IPS-NIHi7 (cell line): ENCODE data around the gene POU2F2.

ENCODE experiments used
- DNase-seq: peaks from one replicate; pipeline ENCODE4 v3.0.0; 2012; ENCODE audit warnings: mixed read lengths; ENCODE audit errors: extremely low spot score

POU2F2 gene

DNA sequence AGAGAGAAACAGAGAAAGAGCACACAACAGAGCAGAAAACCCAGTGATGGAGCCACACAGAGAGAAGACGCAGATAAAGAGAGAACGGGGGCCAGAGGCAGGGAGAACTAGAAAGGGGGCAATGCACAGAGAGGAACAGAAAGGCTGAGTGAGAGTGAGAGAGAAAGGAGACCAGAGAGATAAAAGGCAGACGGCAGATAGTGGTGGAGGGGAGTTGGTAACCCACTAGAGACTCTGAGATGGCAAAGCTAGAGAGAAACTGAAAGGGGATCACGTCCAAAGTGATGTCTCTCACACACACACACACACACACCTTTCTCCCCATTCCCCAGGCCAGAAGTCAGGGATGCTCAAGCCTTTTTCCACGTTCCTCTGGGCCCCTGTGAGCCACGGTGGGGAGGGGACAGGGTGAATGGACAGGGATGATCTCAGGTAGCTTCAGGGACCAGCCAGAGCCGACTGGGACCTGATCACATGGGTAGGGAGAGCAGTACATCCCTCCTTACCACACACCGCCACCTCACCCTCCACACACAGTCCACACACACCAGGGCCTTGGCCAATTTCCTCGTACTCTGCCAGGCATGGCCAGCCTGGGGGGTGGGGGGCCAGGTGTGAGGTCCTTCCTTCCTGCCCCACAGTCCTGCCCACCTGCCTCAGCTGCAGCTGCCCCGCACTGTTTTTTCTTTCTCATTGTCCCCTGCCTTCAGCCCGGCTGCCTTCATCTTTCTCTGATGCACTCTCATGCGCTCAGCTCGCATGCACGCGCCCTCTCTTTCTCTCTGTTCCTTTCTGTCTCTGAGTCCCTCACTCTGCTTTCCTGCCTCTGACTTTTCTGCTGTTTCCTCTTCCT lies 22.5 kb upstream of the POU2F2 start:
- no peak for DNase-seq

GRCh38 chr19:42153672-42154433 lies 21.6 kb upstream of the POU2F2 start:
- no peak for DNase-seq

- no peak for DNase-seq
These were observed 20.8 kb upstream of the POU2F2 start for GRCh38 chr19:42152910-42153671.

- no peak for DNase-seq
These were observed 19.8 kb upstream of the POU2F2 start for GRCh38 chr19:42151782-42152684.

- DNase-seq = peak; percentile 32
These were observed 18.7 kb upstream of the POU2F2 start for GRCh38 chr19:42150911-42151361.

GRCh38 chr19:42150364-42150763 lies 18.1 kb upstream of the POU2F2 start:
- no peak for DNase-seq

DNA sequence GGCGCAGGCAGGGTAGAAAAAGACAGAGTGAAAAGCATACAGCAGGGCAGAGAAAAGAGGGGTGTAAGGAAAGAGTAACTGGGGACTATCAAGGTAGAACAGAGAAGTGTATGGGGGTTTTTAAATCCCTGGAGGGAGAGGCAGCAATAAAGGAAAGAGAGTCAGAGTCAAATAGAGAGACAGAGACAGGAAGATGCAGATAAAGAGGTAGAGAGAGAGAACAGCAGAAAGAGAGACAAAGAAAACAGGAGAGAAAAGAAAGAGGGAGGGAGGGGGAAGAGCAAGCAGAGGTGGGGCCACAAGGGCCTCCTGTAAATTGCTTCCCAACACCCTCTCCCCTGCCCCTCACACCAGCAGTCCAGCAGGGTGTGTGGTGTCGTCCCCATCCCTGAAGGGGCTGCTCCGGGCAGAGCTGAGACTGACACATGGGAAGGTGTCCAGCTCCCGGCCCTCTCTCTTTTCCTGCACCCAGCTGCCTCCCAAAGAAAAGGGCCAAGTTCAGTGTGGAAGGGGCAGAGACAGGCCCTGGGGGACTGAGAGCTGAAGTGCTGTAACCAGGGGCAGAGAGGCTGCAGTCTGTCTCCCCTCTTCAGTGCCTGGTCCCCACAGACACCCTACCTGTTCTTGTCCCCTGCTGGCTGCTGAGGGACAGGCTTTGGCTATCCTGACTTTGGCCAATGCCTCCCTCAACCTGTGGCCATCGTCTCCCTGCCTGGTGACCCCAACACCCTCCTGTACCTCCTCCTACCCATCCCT lies 17.4 kb upstream of the POU2F2 start:
- no peak for DNase-seq

- no peak for DNase-seq
These were observed 16.0 kb upstream of the POU2F2 start for GRCh38 chr19:42148266-42148665.

DNA sequence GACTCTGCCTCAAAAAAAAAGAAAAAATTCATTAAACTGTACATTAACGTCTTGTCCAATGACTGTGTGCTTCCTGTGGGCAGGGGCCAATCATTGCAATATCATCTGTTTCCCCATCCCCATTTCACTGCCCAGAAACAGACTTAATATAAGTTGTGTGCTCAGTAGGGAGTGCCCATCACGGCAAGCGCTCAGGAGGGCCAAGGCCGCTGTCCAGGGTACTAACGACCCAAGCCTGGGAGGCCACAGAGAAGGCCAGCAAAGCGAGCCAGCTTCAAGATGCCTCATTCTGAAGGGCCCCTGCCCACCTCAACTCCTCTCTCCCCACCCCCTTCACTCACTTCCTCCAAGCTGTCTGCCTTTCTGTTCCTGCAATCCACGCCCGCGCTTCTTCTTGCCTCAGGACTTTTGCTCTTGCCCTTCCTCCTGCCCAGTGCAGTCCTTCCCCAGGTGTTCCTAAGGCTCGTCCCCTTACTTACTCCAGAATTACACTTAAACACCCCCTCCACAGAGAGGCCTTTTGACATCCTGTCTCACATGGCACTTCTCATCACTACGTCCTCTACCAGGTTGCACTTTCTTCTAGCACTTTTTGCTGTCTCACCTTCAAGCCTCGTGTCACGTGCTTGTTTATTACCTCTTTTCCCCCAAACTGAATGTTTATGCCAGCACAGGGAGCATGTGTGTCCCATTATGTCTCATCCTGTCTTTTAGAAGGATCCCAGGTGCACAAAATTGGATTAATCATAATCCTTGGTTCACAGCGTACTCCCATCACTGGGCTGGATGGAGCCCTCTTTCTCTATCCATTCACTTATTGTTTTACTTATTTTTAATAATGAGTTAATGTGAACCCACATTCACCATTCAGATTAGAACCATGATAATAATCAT lies 11.3 kb upstream of the POU2F2 start:
- peak; percentile 80 for DNase-seq

DNA sequence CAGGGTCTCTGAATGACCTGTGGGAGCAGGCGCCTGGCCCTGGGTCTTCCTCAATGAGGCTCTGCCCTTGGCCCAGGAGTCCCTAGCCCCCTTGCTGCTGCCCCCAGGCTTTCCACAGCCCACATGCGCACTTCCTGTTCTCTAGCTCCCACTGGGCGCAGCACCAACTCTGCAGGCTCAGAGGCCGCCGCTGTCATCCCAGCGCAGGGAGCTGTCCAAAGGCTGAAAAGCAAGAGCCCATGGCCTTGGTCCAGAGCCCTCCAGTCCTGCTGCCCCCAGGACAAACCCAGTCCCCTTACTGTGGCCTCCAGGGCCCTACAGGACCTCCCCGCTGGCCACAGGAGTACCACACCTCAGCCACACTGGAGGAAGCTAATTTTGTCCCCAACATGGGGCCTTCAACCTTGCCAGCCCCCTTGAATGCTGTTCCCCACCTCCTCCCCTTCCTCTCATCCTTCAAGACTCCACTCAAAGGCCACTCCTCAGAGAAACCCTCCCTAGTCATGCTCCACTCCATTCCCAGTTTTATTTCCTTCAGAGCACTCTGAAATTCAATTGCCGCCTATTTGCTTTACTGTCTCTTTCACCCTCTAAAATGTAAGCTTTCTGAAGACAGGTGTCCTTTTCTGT lies 8.0 kb upstream of the POU2F2 start:
- peak; percentile 87 for DNase-seq

- no peak for DNase-seq
These were observed 2.4 kb upstream of the POU2F2 start for GRCh38 chr19:42134535-42135070.

GRCh38 chr19:42132851-42133528 lies 744 bp upstream of the POU2F2 start:
- DNase-seq = peak; percentile 95

DNA sequence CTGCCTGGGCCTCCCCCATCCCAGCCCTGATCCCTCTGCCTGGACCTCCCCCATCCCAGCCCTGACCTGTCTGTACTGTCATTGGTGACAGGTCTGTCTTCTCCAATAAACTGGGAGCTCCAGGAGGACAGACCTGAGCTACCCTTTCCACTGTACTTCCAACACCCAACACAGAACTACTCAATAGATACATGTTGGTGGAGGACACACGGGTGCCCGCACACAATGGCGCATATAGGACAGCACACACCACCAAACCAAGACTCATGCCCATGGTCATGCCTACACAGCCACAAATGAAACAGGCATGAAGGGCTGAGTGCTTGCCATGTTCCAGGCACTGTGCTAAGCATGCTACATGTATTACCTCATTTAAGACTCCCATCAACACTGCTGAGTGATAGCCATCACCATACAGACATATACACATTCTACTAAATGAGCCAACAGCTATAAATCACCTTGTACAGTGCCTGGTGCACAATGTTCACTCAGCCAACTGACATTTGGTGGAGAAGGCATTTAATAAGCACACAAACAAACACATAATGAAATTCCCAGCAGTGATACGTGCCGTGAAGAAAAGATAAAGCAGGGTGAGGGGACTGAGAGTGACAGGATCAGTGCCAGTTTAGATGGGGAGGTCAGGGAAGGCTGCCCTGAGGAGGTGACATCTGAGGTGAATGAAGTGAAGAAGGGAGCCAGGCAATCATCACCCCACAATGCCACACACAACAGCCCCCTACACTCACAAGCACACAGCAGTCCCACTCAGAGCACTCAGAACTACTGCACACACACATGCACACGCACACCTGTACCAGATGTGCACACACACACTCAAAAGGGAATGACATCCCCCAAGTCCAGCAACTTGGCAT lies 857 bp downstream of the POU2F2 start:
- DNase-seq = no peak

DNA sequence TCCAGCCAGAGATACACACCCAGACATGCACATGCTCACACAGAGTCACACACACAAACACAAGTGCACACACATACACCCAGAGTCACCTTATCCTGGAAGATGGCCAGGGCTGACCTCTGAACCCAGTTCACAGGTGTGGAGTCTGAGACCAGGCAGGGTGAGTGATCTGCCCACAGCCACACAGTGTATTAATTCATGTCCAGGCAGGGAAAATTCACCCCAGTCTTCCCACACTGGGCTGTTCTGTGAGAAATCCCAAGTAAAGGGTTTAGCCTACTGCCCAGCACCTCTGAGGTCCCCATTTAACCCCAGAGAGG lies 2.0 kb downstream of the POU2F2 start:
- no peak for DNase-seq

DNA sequence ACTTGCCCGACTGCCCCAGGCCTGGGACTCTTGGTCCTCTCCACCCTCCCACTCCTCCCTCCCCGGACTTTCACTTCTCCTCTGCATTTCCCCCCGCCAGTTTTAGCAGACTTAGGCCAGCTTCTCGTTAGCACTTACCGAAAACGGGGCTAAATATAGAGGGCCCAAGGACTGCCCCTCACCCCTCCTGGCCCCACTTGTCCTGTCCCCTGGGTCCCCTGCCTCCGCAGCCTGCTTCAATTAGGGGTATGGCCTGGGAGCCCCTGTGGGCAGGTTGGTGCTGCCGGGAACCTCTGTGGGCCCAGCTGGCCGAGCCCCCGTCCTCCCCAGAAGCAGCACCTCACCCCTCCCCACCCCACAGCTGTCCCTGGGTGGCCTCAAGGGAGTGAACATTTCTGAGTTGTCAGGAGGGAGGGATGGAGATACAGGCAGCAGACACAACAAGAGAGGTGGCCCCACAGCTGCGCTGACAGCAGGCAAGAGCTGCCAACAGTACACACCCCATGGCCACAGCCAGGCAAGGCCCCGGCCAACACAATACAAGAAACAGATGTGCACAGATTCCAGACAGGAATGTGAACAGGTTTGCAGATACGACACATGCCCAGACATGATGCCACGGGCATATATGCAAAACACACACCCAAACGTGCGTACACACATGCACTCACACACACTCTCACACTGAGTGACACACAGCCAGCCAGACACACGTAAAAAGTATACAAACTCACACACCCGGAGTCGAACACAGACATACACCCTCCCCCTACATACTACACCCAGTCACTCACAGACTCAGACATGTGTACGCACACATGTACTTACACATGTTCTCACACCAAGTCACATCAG lies 2.6 kb downstream of the POU2F2 start:
- no peak for DNase-seq

DNA sequence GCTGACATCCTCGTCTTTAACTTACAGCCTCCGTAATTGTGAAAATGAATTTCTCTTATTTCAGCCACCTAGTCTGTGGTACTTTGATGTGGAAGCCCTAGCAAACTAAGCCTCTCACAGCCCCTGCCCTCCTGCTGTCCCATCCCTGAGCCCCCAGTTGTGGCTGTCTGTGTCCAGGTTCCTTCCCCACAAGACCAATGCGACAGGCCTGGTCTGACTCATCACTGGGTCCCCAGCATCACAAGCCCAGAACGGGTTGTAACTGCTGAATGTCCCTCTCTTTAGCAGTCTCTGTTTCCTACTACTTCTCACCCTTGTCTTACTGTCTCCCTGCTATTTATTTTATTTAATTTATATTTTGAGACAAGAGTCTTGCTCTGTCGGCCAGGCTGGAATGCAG lies 5.7 kb downstream of the POU2F2 start:
- DNase-seq = no peak
